ENCODE measurements around the gene LMCD1. TPM values are rescaled to one million over a fixed set of nuclear protein-coding genes. Genes with fewer than 3 reads are reported as not detected.

The LMCD1 gene, protein sequence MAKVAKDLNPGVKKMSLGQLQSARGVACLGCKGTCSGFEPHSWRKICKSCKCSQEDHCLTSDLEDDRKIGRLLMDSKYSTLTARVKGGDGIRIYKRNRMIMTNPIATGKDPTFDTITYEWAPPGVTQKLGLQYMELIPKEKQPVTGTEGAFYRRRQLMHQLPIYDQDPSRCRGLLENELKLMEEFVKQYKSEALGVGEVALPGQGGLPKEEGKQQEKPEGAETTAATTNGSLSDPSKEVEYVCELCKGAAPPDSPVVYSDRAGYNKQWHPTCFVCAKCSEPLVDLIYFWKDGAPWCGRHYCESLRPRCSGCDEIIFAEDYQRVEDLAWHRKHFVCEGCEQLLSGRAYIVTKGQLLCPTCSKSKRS
- 55.8 to 86.7 TPM (median 71.3 TPM) in 5 replicates for total RNA-seq (2022; extraction: Qiagen RNA extraction)

DNA sequence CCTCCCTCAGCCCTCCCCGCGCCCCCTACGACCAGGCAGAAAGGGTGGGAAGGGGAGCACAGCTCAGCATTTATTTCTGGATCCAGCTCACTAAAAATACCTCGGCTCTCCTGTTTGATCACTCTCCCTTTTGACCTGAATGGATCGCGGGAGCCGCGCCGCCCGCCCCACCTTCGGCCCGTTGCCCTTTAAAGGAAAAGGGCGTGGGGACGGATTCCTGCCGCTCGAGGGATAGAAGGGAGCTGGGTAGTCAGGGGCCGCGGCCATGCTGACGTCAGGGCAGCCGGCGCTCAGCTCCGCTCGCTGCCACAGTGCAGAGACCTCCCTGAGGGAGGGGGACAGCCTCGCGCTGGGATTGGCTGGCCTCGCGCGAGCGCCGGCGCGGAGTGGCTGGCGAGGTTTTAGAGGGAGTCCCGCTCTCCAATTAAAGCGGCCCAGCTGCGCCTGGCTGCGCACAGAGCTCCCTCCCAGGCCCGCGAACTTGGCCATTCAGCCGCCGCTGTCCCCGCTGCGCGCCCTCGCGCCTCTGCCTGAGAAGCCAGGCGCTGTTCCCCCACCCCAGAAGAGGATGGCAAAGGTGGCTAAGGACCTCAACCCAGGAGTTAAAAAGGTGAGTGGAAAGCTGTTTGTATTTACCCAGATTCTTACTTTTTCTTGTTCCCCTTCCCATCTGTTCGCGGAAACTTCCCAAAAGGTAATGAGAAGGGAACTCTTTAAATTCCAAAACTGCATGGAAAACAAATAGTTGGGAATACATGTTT is at the start of gene LMCD1:
LMCD1 (plus strand) TSS at position 453 of the 761 bp plus-strand sequence; CDS start at position 569, 116 bp downstream.

Other genes starting within 250 kb of the LMCD1 start
- gene SSUH2, start 143.0 kb downstream of the LMCD1 start, total RNA-seq (2022; extraction: Qiagen RNA extraction): 0.60 to 1.1 TPM (median 1.0 TPM) in 5 replicates
- gene CAV3, start 232.0 kb downstream of the LMCD1 start, total RNA-seq (2022; extraction: Qiagen RNA extraction): 0.16 TPM in 1 of 5 replicates, not detected in the others

Measured in A549 treated with AZD2906 at 1 μM for 4 hours (cell line).